Naive thymus-derived CD8-positive, alpha-beta T cell (primary cell): ENCODE data around the gene IMMP2L. TPM values are rescaled to one million over a fixed set of nuclear protein-coding genes. Genes with fewer than 3 reads are reported as not detected.

ENCODE experiments used
- ATAC-seq, 2 donors: fragments of 150-1000 bp; cut with Tn5 transposase in 1 of 2; sonication (Bioruptor Pico), chemical (Tn5 transposase) in 1 of 2; 1 replicate in 1 of 2; 2 replicates in 1 of 2; pipeline ENCODE4 v1.10.0; 2021; ENCODE audit warnings: mild to moderate bottlenecking in 2 of 2, moderate library complexity in 2 of 2
- POLR2A ChIA-PET: fragments of 350-600 bp; sonication (Branson Sonifier 250); formaldehyde crosslinking; loops from one replicate; lab custom pipeline; 2021; ENCODE audit warnings: antibody characterized with exemption; lab: Charles Lee
- DNase-seq, 10 donors: peaks; one replicate each; pipeline versions ENCODE4 v3.0.0 to v3.0.0-alpha.2; 2020 to 2022
- H3K27ac Mint-ChIP-seq, 10 donors: one replicate each; pipeline ENCODE4 v1.8.0; 2020 to 2022; ENCODE audit warnings: mild to moderate bottlenecking in 10 of 10, mixed read lengths in 10 of 10, moderate library complexity in 4 of 10, inconsistent platforms in 1 of 10
- H3K27me3 Mint-ChIP-seq, 5 donors: one replicate each; pipeline ENCODE4 v1.8.0; 2021 to 2022; ENCODE audit warnings: mixed read lengths in 5 of 5
- H3K36me3 Mint-ChIP-seq, 3 donors: one replicate each; pipeline ENCODE4 v1.8.0; 2020 to 2022; ENCODE audit warnings: mixed read lengths in 3 of 3, mild to moderate bottlenecking in 2 of 3, inconsistent platforms in 1 of 3
- H3K4me1 Mint-ChIP-seq, 4 donors: one replicate each; pipeline ENCODE4 v1.8.0; 2021 to 2022; ENCODE audit warnings: mixed read lengths in 4 of 4
- H3K4me3 Mint-ChIP-seq, 10 donors: one replicate each; pipeline ENCODE4 v1.8.0; 2020 to 2022; ENCODE audit warnings: mild to moderate bottlenecking in 10 of 10, mixed read lengths in 10 of 10, moderate library complexity in 6 of 10, inconsistent platforms in 1 of 10
- H3K9me3 Mint-ChIP-seq, 9 donors: one replicate each; pipeline ENCODE4 v1.8.0; 2020 to 2022; ENCODE audit warnings: mixed read lengths in 9 of 9, mild to moderate bottlenecking in 3 of 9, inconsistent platforms in 1 of 9, moderate library complexity in 1 of 9
- polyA plus RNA-seq, 3 donors: library from polyadenylated mRNA; unstranded; fragments of 300-500 nt; fragmentation: Illumina TruSeq; gene quantifications; one replicate each; pipeline ENCODE4 v1.2.3, GENCODE V29; 2021
- total RNA-seq, 8 experiments: library from RNA in 2 of 8; stranded (reverse) in 2 of 8; gene quantifications; one replicate each; pipeline ENCODE4 v1.2.3 and lab custom pipeline; 2021 to 2026

Gene IMMP2L
- total and polyA plus RNA-seq, 5 experiments from 2014 or later: 17.1 to 29.1 (median 19.6) TPM

GRCh38 chr7:110885474-110885873, 676.8 kb downstream of the IMMP2L start:
- Mint-ChIP-seq H3K9me3 (no peaks in the 10 kb centered on the region), H3K4me1 (peaks cover 0 to 9% (median 6%) of the 10 kb centered on the region in 4 donors), H3K27me3 (no peaks in the 10 kb centered on the region), H3K36me3 (no peaks in the 10 kb centered on the region), H3K4me3 (no peak overlapping the region), H3K27ac (no peak overlapping the region)
- no peak for DNase-seq
- POLR2A ChIA-PET: no interaction called here
- ATAC-seq: no peak

GRCh38 chr7:110881721-110882120, 680.6 kb downstream of the IMMP2L start:
- no peak for ATAC-seq
- H3K9me3 Mint-ChIP-seq: no peaks in the 10 kb centered on the region
- H3K27me3 Mint-ChIP-seq: no peaks in the 10 kb centered on the region
- no peak for DNase-seq
- POLR2A ChIA-PET: no interaction called here
- no peaks in the 10 kb centered on the region for H3K36me3 Mint-ChIP-seq
- no peak overlapping the region for H3K27ac Mint-ChIP-seq
- H3K4me1 Mint-ChIP-seq: peaks cover 0 to 9% (median 6%) of the 10 kb centered on the region in 4 donors
- no peak overlapping the region for H3K4me3 Mint-ChIP-seq

GRCh38 chr7:110880971-110881370, 681.3 kb downstream of the IMMP2L start:
- Mint-ChIP-seq H3K27ac (no peak overlapping the region), H3K36me3 (no peaks in the 10 kb centered on the region), H3K27me3 (no peaks in the 10 kb centered on the region), H3K9me3 (no peaks in the 10 kb centered on the region), H3K4me3 (no peak overlapping the region), H3K4me1 (peaks cover 0 to 9% (median 6%) of the 10 kb centered on the region in 4 donors)
- POLR2A ChIA-PET: no interaction called here
- ATAC-seq: no peak
- no peak for DNase-seq

GRCh38 chr7:110877016-110877415, 685.3 kb downstream of the IMMP2L start:
- no peak for DNase-seq
- ATAC-seq: no peak
- Mint-ChIP-seq H3K4me3 (no peak overlapping the region), H3K4me1 (peaks cover 0 to 4% (median 3%) of the 10 kb centered on the region in 4 donors), H3K27ac (no peak overlapping the region), H3K36me3 (no peaks in the 10 kb centered on the region), H3K27me3 (no peaks in the 10 kb centered on the region), H3K9me3 (peaks cover 0 to 3% (median 0%) of the 10 kb centered on the region in 9 donors)
- POLR2A ChIA-PET: no interaction called here

- H3K4me3 Mint-ChIP-seq: no peak overlapping the region
- no peak overlapping the region for H3K27ac Mint-ChIP-seq
- ATAC-seq: no peak
- DNase-seq: no peak
- H3K4me1 Mint-ChIP-seq: peaks cover 0 to 2% (median 0%) of the 10 kb centered on the region in 4 donors
- no peaks in the 10 kb centered on the region for H3K36me3 Mint-ChIP-seq
- H3K27me3 Mint-ChIP-seq: no peaks in the 10 kb centered on the region
- POLR2A ChIA-PET: interaction anchor here (0.6 kb wide), 1 partner anchor 137 kb away, joined by 3 read pairs; no protein-coding TSS in a partner anchor
- H3K9me3 Mint-ChIP-seq: peaks cover 0 to 3% (median 0%) of the 10 kb centered on the region in 9 donors
Observed at GRCh38 chr7:110875346-110875745, 686.9 kb downstream of the IMMP2L start.

GRCh38 chr7:110871856-110872255, 690.4 kb downstream of the IMMP2L start:
- no peak overlapping the region for H3K27ac Mint-ChIP-seq
- peaks cover 0 to 8% (median 4%) of the 10 kb centered on the region in 3 donors for H3K36me3 Mint-ChIP-seq
- ATAC-seq: no peak
- no peaks in the 10 kb centered on the region for H3K4me1 Mint-ChIP-seq
- DNase-seq: no peak
- H3K27me3 Mint-ChIP-seq: no peaks in the 10 kb centered on the region
- peaks cover 0 to 8% (median 3%) of the 10 kb centered on the region in 9 donors for H3K9me3 Mint-ChIP-seq
- H3K4me3 Mint-ChIP-seq: no peak overlapping the region
- POLR2A ChIA-PET: interaction anchor here (0.6 to 1.2 kb wide), 2 partner anchors 219 to 220 kb away, joined by 4 read pairs; no protein-coding TSS in a partner anchor

- H3K9me3 Mint-ChIP-seq: peaks cover 0 to 11% (median 4%) of the 10 kb centered on the region in 9 donors
- POLR2A ChIA-PET: interaction anchor here (1.2 kb wide), 1 partner anchor 221 kb away, joined by 4 read pairs; no protein-coding TSS in a partner anchor
- peaks cover 0 to 12% (median 8%) of the 10 kb centered on the region in 3 donors for H3K36me3 Mint-ChIP-seq
- no peak overlapping the region for H3K27ac Mint-ChIP-seq
- no peak for DNase-seq
- H3K4me1 Mint-ChIP-seq: peaks cover 0 to 3% (median 0%) of the 10 kb centered on the region in 4 donors
- no peak for ATAC-seq
- H3K4me3 Mint-ChIP-seq: no peak overlapping the region
- H3K27me3 Mint-ChIP-seq: no peaks in the 10 kb centered on the region
Observed at GRCh38 chr7:110870926-110871325, 691.4 kb downstream of the IMMP2L start.

GRCh38 chr7:110868458-110868857, 693.8 kb downstream of the IMMP2L start:
- no peaks in the 10 kb centered on the region for H3K27me3 Mint-ChIP-seq
- DNase-seq: no peak
- peaks cover 0 to 12% (median 8%) of the 10 kb centered on the region in 3 donors for H3K36me3 Mint-ChIP-seq
- H3K9me3 Mint-ChIP-seq: peaks cover 0 to 12% (median 3%) of the 10 kb centered on the region in 9 donors
- no peak overlapping the region for H3K27ac Mint-ChIP-seq
- H3K4me3 Mint-ChIP-seq: no peak overlapping the region
- POLR2A ChIA-PET: no interaction called here
- H3K4me1 Mint-ChIP-seq: peaks cover 0 to 3% (median 0%) of the 10 kb centered on the region in 4 donors
- ATAC-seq: no peak

- Mint-ChIP-seq H3K36me3 (peaks cover 0 to 12% (median 11%) of the 10 kb centered on the region in 3 donors), H3K27ac (no peak overlapping the region), H3K27me3 (no peaks in the 10 kb centered on the region), H3K4me3 (no peak overlapping the region), H3K9me3 (peaks cover 0 to 13% (median 3%) of the 10 kb centered on the region in 9 donors), H3K4me1 (peaks cover 0 to 3% (median 0%) of the 10 kb centered on the region in 4 donors)
- ATAC-seq: no peak
- POLR2A ChIA-PET: no interaction called here
- DNase-seq: no peak
Observed at GRCh38 chr7:110867771-110868170, 694.5 kb downstream of the IMMP2L start.

- Mint-ChIP-seq H3K4me1 (peaks cover 0 to 5% (median 0%) of the 10 kb centered on the region in 4 donors), H3K36me3 (peaks cover 0 to 12% (median 11%) of the 10 kb centered on the region in 3 donors), H3K4me3 (no peak overlapping the region), H3K9me3 (peaks cover 0 to 13% (median 3%) of the 10 kb centered on the region in 9 donors), H3K27ac (no peak overlapping the region), H3K27me3 (no peaks in the 10 kb centered on the region)
- POLR2A ChIA-PET: no interaction called here
- no peak for DNase-seq
- no peak for ATAC-seq
Observed at GRCh38 chr7:110863258-110863657, 699.0 kb downstream of the IMMP2L start.

GRCh38 chr7:110861163-110861562, 701.1 kb downstream of the IMMP2L start:
- no peaks in the 10 kb centered on the region for H3K27me3 Mint-ChIP-seq
- H3K4me1 Mint-ChIP-seq: peaks cover 0 to 5% (median 0%) of the 10 kb centered on the region in 4 donors
- POLR2A ChIA-PET: no interaction called here
- peaks cover 0 to 6% (median 0%) of the 10 kb centered on the region in 9 donors for H3K9me3 Mint-ChIP-seq
- H3K36me3 Mint-ChIP-seq: peaks cover 0 to 5% (median 0%) of the 10 kb centered on the region in 3 donors
- ATAC-seq: no peak
- no peak overlapping the region for H3K4me3 Mint-ChIP-seq
- no peak overlapping the region for H3K27ac Mint-ChIP-seq
- no peak for DNase-seq

- no peaks in the 10 kb centered on the region for H3K27me3 Mint-ChIP-seq
- no peak overlapping the region for H3K27ac Mint-ChIP-seq
- H3K9me3 Mint-ChIP-seq: no peaks in the 10 kb centered on the region
- DNase-seq: no peak
- no peak overlapping the region for H3K4me3 Mint-ChIP-seq
- no peaks in the 10 kb centered on the region for H3K36me3 Mint-ChIP-seq
- no peak for ATAC-seq
- POLR2A ChIA-PET: interaction anchor here (0.5 to 0.8 kb wide), 3 partner anchors 13 to 64 kb away, joined by 3 read pairs; no protein-coding TSS in a partner anchor
- H3K4me1 Mint-ChIP-seq: peaks cover 0 to 7% (median 1%) of the 10 kb centered on the region in 4 donors
Observed at GRCh38 chr7:110857106-110857505, 705.2 kb downstream of the IMMP2L start.

- DNase-seq: no peak
- no peaks in the 10 kb centered on the region for H3K27me3 Mint-ChIP-seq
- no peak overlapping the region for H3K27ac Mint-ChIP-seq
- ATAC-seq: no peak
- H3K4me1 Mint-ChIP-seq: peaks cover 0 to 7% (median 1%) of the 10 kb centered on the region in 4 donors
- POLR2A ChIA-PET: interaction anchor here (0.5 to 0.8 kb wide), 2 partner anchors 13 to 17 kb away, joined by 3 read pairs; no protein-coding TSS in a partner anchor
- no peak overlapping the region for H3K4me3 Mint-ChIP-seq
- no peaks in the 10 kb centered on the region for H3K36me3 Mint-ChIP-seq
- no peaks in the 10 kb centered on the region for H3K9me3 Mint-ChIP-seq
Observed at GRCh38 chr7:110856704-110857103, 705.6 kb downstream of the IMMP2L start.
